H1 (cell line): ENCODE measurements around the gene ZNF575. TPM values are rescaled to one million over a fixed set of nuclear protein-coding genes. Genes with fewer than 3 reads are reported as not detected.

ENCODE experiments used
- CTCF ChIA-PET: fragments of 300-600 bp; sonication (Branson Sonifier 250); formaldehyde crosslinking; loops from one replicate; lab custom pipeline; 2021; ENCODE audit not compliant: partially characterized antibody; lab: Charles Lee
- POLR2A ChIA-PET: fragments of 300-600 bp; sonication (Branson Sonifier 250); formaldehyde crosslinking; loops from one replicate; lab custom pipeline; 2021; ENCODE audit warnings: inconsistent platforms; ENCODE audit not compliant: partially characterized antibody; lab: Charles Lee
- DNase-seq, 2 experiments: peaks; one replicate each; pipeline versions ENCODE4 v3.0.0 to v3.0.0-alpha.2; 2010 to 2022; ENCODE audit warnings: low spot score in 2 of 2, low read depth in 1 of 2, mixed read lengths in 1 of 2
- FAIRE-seq: peaks from 2 replicates; lab custom pipeline; 2011; peaks lifted over from hg19 to GRCh38; lab: Jason Lieb, UNC
- H2AFZ ChIP-seq: 2 replicates; pipeline ENCODE4 v1.8.1; 2012; ENCODE audit warnings: low read length, inconsistent platforms
- H2AK5ac ChIP-seq: 2 replicates; pipeline ENCODE4 v1.6.1; 2013; ENCODE audit warnings: low read depth, low read length
- H2BK120ac ChIP-seq: replicated peaks from 2 replicates; pipeline ENCODE3; 2013; ENCODE audit warnings: low read depth, low read length, inconsistent platforms
- H2BK12ac ChIP-seq: 2 replicates; pipeline ENCODE4 v1.6.1; 2013; ENCODE audit warnings: low read depth, low read length
- H2BK15ac ChIP-seq: 2 replicates; pipeline ENCODE4 v1.6.1; 2013; ENCODE audit warnings: low read length
- H2BK20ac ChIP-seq: 2 replicates; pipeline ENCODE4 v1.6.1; 2013; ENCODE audit warnings: low read length
- H2BK5ac ChIP-seq: 2 replicates; pipeline ENCODE4 v1.6.1; 2013; ENCODE audit warnings: low read depth, low read length
- H3K14ac ChIP-seq: 2 replicates; pipeline ENCODE4 v1.6.1; 2013; ENCODE audit warnings: inconsistent platforms; ENCODE audit not compliant: insufficient read length
- H3K18ac ChIP-seq: 2 replicates; pipeline ENCODE4 v1.6.1; 2013; ENCODE audit warnings: low read length; ENCODE audit errors: extremely low read depth
- H3K23ac ChIP-seq: 2 replicates; pipeline ENCODE4 v1.6.1; 2013; ENCODE audit warnings: inconsistent platforms; ENCODE audit not compliant: insufficient read length
- H3K23me2 ChIP-seq: 2 replicates; pipeline ENCODE4 v1.6.1; 2013; ENCODE audit warnings: low read depth, low read length
- H3K27ac ChIP-seq: 2 replicates; pipeline ENCODE4 v1.6.1; 2011; ENCODE audit warnings: low read depth, low read length, inconsistent platforms
- H3K27me3 ChIP-seq, 4 experiments: replicated peaks in 1 of 4; 1 replicate in 1 of 4; 2 replicates in 3 of 4; pipeline versions ENCODE4 v1.6.1 to v1.8.1; 2011 to 2013; ENCODE audit warnings: low read length in 3 of 4, mild to moderate bottlenecking in 3 of 4, inconsistent platforms in 2 of 4, mixed read lengths in 2 of 4, moderate library complexity in 1 of 4; ENCODE audit not compliant: control insufficient read depth in 3 of 4, insufficient read depth in 3 of 4; ENCODE audit errors: extremely low read depth in 1 of 4
- H3K36me3 ChIP-seq, 4 experiments: 2 replicates each; pipeline versions ENCODE4 v1.6.1 to v1.8.1; 2011 to 2013; ENCODE audit warnings: mild to moderate bottlenecking in 4 of 4, low read length in 3 of 4, moderate library complexity in 2 of 4, control low read depth in 1 of 4, inconsistent platforms in 1 of 4; ENCODE audit not compliant: insufficient read depth in 4 of 4, control insufficient read depth in 2 of 4
- H3K4ac ChIP-seq: replicated peaks from 2 replicates; pipeline ENCODE3; 2013; ENCODE audit warnings: low read length, low read depth, mixed read lengths, inconsistent platforms; ENCODE audit not compliant: insufficient read length
- H3K4me1 ChIP-seq, 4 experiments: replicated peaks in 1 of 4; 1 replicate in 1 of 4; 2 replicates in 3 of 4; pipeline versions ENCODE4 v1.6.1 to v1.8.1; 2011 to 2013; ENCODE audit warnings: low read length in 3 of 4, inconsistent platforms in 2 of 4, mixed read lengths in 1 of 4; ENCODE audit not compliant: insufficient read depth in 4 of 4, control insufficient read depth in 3 of 4
- H3K4me2 ChIP-seq, 2 experiments: 2 replicates each; pipeline versions ENCODE4 v1.6.1 to v1.8.1; 2011 to 2013; ENCODE audit warnings: low read depth in 2 of 2, low read length in 2 of 2, control low read depth in 1 of 2, inconsistent platforms in 1 of 2, mild to moderate bottlenecking in 1 of 2; ENCODE audit not compliant: insufficient read depth in 1 of 2
- H3K4me3 ChIP-seq, 4 experiments: fragments of 200-600, 300-600 bp in 1 of 4; sonication (generic), shearing (Covaris generic), sonication (Bioruptor Twin) in 1 of 4; 2 replicates each; pipeline versions ENCODE4 v1.5.1 to v1.8.1; 2011 to 2016; ENCODE audit warnings: low read length in 4 of 4, low read depth in 3 of 4, control low read depth in 2 of 4, inconsistent platforms in 2 of 4, mild to moderate bottlenecking in 2 of 4, mixed read lengths in 1 of 4, moderate library complexity in 1 of 4; ENCODE audit not compliant: insufficient read depth in 2 of 4; ENCODE audit errors: extremely low read depth in 1 of 4
- H3K56ac ChIP-seq: replicated peaks from 2 replicates; pipeline ENCODE3; 2013; ENCODE audit warnings: low read depth, mild to moderate bottlenecking, mixed read lengths, low read length, inconsistent platforms; ENCODE audit not compliant: insufficient read length
- H3K79me1 ChIP-seq: 2 replicates; pipeline ENCODE4 v1.6.1; 2013; ENCODE audit warnings: low read depth, low read length, control low read depth
- H3K79me2 ChIP-seq, 2 experiments: 2 replicates each; pipeline versions ENCODE4 v1.6.1 to v1.8.1; 2012 to 2013; ENCODE audit warnings: low read length in 2 of 2, mild to moderate bottlenecking in 2 of 2, inconsistent platforms in 1 of 2; ENCODE audit not compliant: insufficient read depth in 2 of 2, control insufficient read depth in 1 of 2
- H3K9ac ChIP-seq, 4 experiments: replicated peaks in 1 of 4; 1 replicate in 1 of 4; 2 replicates in 3 of 4; pipeline versions ENCODE4 v1.6.1 to v1.8.1; 2011 to 2013; ENCODE audit warnings: low read depth in 3 of 4, low read length in 3 of 4, control low read depth in 2 of 4, mild to moderate bottlenecking in 2 of 4, moderate library complexity in 2 of 4, inconsistent platforms in 1 of 4; ENCODE audit errors: extremely low read depth in 1 of 4
- H3K9me3 ChIP-seq, 2 experiments: 2 replicates each; pipeline versions ENCODE4 v1.6.1 to v1.8.1; 2012 to 2013; ENCODE audit warnings: mild to moderate bottlenecking in 2 of 2, moderate library complexity in 2 of 2, control low read depth in 1 of 2, inconsistent platforms in 1 of 2, low read depth in 1 of 2, low read length in 1 of 2, mixed read lengths in 1 of 2; ENCODE audit not compliant: insufficient read depth in 2 of 2
- H4K20me1 ChIP-seq, 2 experiments: replicated peaks in 1 of 2; 2 replicates each; pipeline versions ENCODE3 to v1.8.1; 2011 to 2013; ENCODE audit warnings: inconsistent platforms in 2 of 2, low read length in 2 of 2, mild to moderate bottlenecking in 1 of 2; ENCODE audit not compliant: insufficient read depth in 2 of 2, control insufficient read depth in 1 of 2
- H4K5ac ChIP-seq: 2 replicates; pipeline ENCODE4 v1.6.1; 2013; ENCODE audit warnings: low read length, low read depth, mixed read lengths, inconsistent platforms; ENCODE audit not compliant: insufficient read length
- H4K8ac ChIP-seq: 2 replicates; pipeline ENCODE4 v1.8.0; 2013; ENCODE audit warnings: mild to moderate bottlenecking, moderate library complexity, low read length, inconsistent platforms; ENCODE audit not compliant: insufficient read depth; ENCODE audit errors: extremely low read depth
- H4K91ac ChIP-seq: replicated peaks from 2 replicates; pipeline ENCODE3; 2013; ENCODE audit warnings: low read length, mixed read lengths, inconsistent platforms; ENCODE audit not compliant: insufficient read length
- EP300 ChIP-seq, 2 experiments: IDR thresholded peaks; 1 replicate in 1 of 2; 2 replicates in 1 of 2; pipeline ENCODE4 v1.6.1; 2011 to 2012; ENCODE audit warnings: low read depth in 2 of 2, low read length in 2 of 2, mild to moderate bottlenecking in 2 of 2, borderline replicate concordance in 1 of 2, inconsistent platforms in 1 of 2, moderate library complexity in 1 of 2
- EZH2 ChIP-seq: fragments of 200-600 bp; sonication (generic); IDR thresholded peaks from 2 replicates; pipeline ENCODE4 v1.7.1; 2012; ENCODE audit warnings: low read depth, mild to moderate bottlenecking, moderate library complexity, low read length, inconsistent platforms; ENCODE audit not compliant: severe bottlenecking
- GTF2F1 ChIP-seq: IDR thresholded peaks from 2 replicates; pipeline ENCODE4 v1.6.1; 2012; ENCODE audit warnings: low read depth, low read length, improper control_type of control experiment, borderline replicate concordance
- KDM1A ChIP-seq: fragments of 200-600, 300-600 bp; sonication (generic); IDR thresholded peaks from 2 replicates; pipeline ENCODE4 v1.7.1; 2016; ENCODE audit warnings: mild to moderate bottlenecking, low read length, borderline replicate concordance
- MAX ChIP-seq: IDR thresholded peaks from 2 replicates; pipeline ENCODE4 v1.6.1; 2012; ENCODE audit warnings: inconsistent platforms
- POLR2A ChIP-seq, 2 experiments: IDR thresholded peaks; 1 replicate in 1 of 2; 2 replicates in 1 of 2; pipeline ENCODE4 v1.6.1; 2011; ENCODE audit warnings: low read depth in 2 of 2, low read length in 2 of 2, mild to moderate bottlenecking in 2 of 2; ENCODE audit errors: control extremely low read depth in 1 of 2
- POU5F1 ChIP-seq: IDR thresholded peaks from 2 replicates; pipeline ENCODE4 v1.6.1; 2011; ENCODE audit warnings: low read depth, mild to moderate bottlenecking, low read length, moderate library complexity
- SRF ChIP-seq: IDR thresholded peaks from 2 replicates; pipeline ENCODE4 v1.6.1; 2011; ENCODE audit warnings: mild to moderate bottlenecking, low read depth, low read length, moderate library complexity
- TAF7 ChIP-seq: optimal IDR thresholded peaks from 2 replicates; pipeline ENCODE3; 2011; ENCODE audit warnings: low read depth, mild to moderate bottlenecking, inconsistent platforms, low read length, moderate library complexity, borderline replicate concordance
- WGBS, 2 experiments: shearing (Covaris generic) in 1 of 2; methylation state at CpG; one replicate each; pipeline versions ENCODE4 v1.1.6 to v1.1.7; 2013 to 2015; ENCODE audit warnings: low lambda C conversion rate in 2 of 2, mixed read lengths in 2 of 2, inconsistent platforms in 1 of 2, low coverage in 1 of 2, missing lambda C conversion rate in 1 of 2; ENCODE audit not compliant: insufficient replicate concordance in 2 of 2, insufficient coverage in 1 of 2, insufficient read length in 1 of 2; ENCODE audit errors: extremely low coverage in 1 of 2, missing lambda C conversion rate in 1 of 2; 5-methylcytosine and 5-hydroxymethylcytosine counted together
- polyA plus RNA-seq, 7 experiments: library from polyadenylated mRNA; depleted of rRNA in 3 of 7; stranded (reverse) in 5 of 7; unstranded in 2 of 7; fragments of >200 nt in 5 of 7; fragments of 200-250 nt in 2 of 7; gene quantifications; 1 replicate in 5 of 7; 2 replicates in 1 of 7; 4 replicates in 1 of 7; pipeline versions ENCODE4 v1.2.1 to v1.2.3, GENCODE V29; 2011 to 2013; ENCODE audit warnings: missing spikeins in 2 of 7, mixed read lengths in 2 of 7
- total RNA-seq: library from RNA; stranded (reverse); fragmentation: NEBNext Ultra II Directional; extraction: Animal tissue kit (Norgen Biotek cat#: 25700); gene quantifications from 2 replicates; pipeline ENCODE4 v1.2.1, GENCODE V29; 2021
- TF ChIP-seq, protein P1 (sequence below): IDR thresholded peaks from 2 replicates; pipeline ENCODE4 v1.6.1; 2012; ENCODE audit warnings: inconsistent platforms

Gene ZNF575
- total and polyA plus RNA-seq, 2 of the 8 experiments (the other 6 are each of a cell fraction or from before 2014, with no cell fraction given) = 0.05 TPM; not detected in 1

DNA sequence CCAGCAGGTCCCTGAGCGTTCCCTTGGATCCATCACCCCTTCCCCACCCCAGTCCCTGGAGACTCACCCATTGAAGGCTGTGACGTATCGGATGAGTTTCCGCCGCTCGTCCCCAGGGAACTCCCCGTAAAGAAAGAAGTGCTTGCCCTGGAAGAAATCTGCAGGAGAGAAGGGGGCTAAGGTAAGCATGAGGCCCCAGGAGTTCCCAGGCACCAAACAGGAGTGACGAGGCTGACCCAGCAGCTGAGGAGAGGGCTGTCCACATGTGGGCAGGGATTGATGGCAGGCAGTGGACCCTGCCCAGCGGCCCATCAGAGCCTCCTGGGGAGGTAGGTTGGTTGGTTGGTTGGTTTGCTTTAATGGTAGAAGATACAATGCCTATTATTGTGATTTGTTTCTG is 11.1 kb downstream of the ZNF575 start:
- POLR2A ChIA-PET = interaction anchor here (1.0 to 1.4 kb wide), 2 partner anchors 52 to 64 kb away, joined by 3 to 5 read pairs; partner anchors contain the start of genes IRGQ and ZNF576
- Histone ChIP-seq H3K4ac (no peak overlapping the region), H3K18ac (no peak overlapping the region), H2AK5ac (no peak overlapping the region), H3K14ac (no peak overlapping the region), H3K79me2 (no peaks in the 10 kb centered on the region), H2AFZ (no peak overlapping the region), H3K4me2 (no peak overlapping the region), H3K9ac (no peak overlapping the region), H4K8ac (no peak overlapping the region), H3K36me3 (peaks cover 10 to 48% (median 28%) of the 10 kb centered on the region in 4 experiments; a peak in 6 of 8 replicates), H4K91ac (no peak overlapping the region), H2BK120ac (no peak overlapping the region), H2BK20ac (no peak overlapping the region), H3K27ac (no peak overlapping the region), H3K9me3 (peaks cover 0 to 3% of the 10 kb centered on the region in 2 experiments; a peak in 1 of 4 replicates), H4K5ac (no peak overlapping the region), H2BK15ac (no peak overlapping the region), H4K20me1 (no peaks in the 10 kb centered on the region), H3K4me3 (no peak overlapping the region), H3K27me3 (no peaks in the 10 kb centered on the region; a peak in 1 of 7 replicates), H3K56ac (no peak overlapping the region), H3K23me2 (no peaks in the 10 kb centered on the region), H3K79me1 (no peaks in the 10 kb centered on the region), H3K23ac (no peak overlapping the region), H3K4me1 (no peaks in the 10 kb centered on the region), H2BK12ac (no peak overlapping the region), H2BK5ac (no peak overlapping the region)
- DNase-seq (no peak), FAIRE-seq (no peak)
- 92% methylated on average over 8 of the region's 9 CpGs; no CpG with 5 or more reads in 1 of the 2 experiments for WGBS, 2 experiments
- TF ChIP-seq EZH2 = no peak
- TF ChIP-seq, protein P1, sequence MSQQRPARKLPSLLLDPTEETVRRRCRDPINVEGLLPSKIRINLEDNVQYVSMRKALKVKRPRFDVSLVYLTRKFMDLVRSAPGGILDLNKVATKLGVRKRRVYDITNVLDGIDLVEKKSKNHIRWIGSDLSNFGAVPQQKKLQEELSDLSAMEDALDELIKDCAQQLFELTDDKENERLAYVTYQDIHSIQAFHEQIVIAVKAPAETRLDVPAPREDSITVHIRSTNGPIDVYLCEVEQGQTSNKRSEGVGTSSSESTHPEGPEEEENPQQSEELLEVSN = no peak
- TF ChIP-seq KDM1A = no peak
- no peak for TF ChIP-seq MAX
- TF ChIP-seq POLR2A (IDR thresholded peaks at IDR 0.05; ENCODE audit: control extremely low read depth in 1 of 2, low read depth in 2 of 2, low read length in 2 of 2) = no peak
- no peak for TF ChIP-seq GTF2F1
- TF ChIP-seq SRF = no peak
- no peak for TF ChIP-seq EP300 (IDR thresholded peaks at IDR 0.05; ENCODE audit: borderline replicate concordance in 1 of 2, low read depth in 2 of 2, low read length in 2 of 2)
- no peak for TF ChIP-seq POU5F1
- TF ChIP-seq TAF7 = no peak
- CTCF ChIA-PET = interaction anchor here (0.8 to 8.0 kb wide), 3 partner anchors 8 to 124 kb away, joined by 3 to 62 read pairs (median 21); no protein-coding TSS in a partner anchor
